Adrenal gland (tissue), 5 donors: ENCODE measurements around the gene DEPDC1B.

Experiments used
- CTCF ChIP-seq, 6 experiments: fragments of 450-650 bp in 4 of 6; fragments of 200-600 bp in 2 of 6; sonication (generic) in 1 of 6; IDR thresholded peaks; 1 replicate in 5 of 6; 2 replicates in 1 of 6; pipeline versions ENCODE4 v1.5.1 to v1.8.0; 2016 to 2021; ENCODE audit warnings: antibody characterized with exemption in 6 of 6, mild to moderate bottlenecking in 2 of 6, moderate library complexity in 1 of 6
- POLR2A ChIP-seq, 2 donors: fragments of 450-650 bp; IDR thresholded peaks; one replicate each; pipeline ENCODE4 v1.6.1; 2017; ENCODE audit warnings: antibody characterized with exemption in 2 of 2, mild to moderate bottlenecking in 2 of 2, moderate library complexity in 1 of 2
- donor health status: DM: no; HTN: no; CAD: no.

- no peak for TF ChIP-seq CTCF (IDR thresholded peaks at IDR 0.05)
- TF ChIP-seq POLR2A (IDR thresholded peaks at IDR 0.05) = no peak
These were observed 116.3 kb downstream of the DEPDC1B start for GRCh38 chr5:60583616-60584015.
